DND-41 (cell line): ENCODE results near the gene PALM3.

Experiments
- EZH2 ChIP-seq: IDR thresholded peaks from 3 replicates; pipeline ENCODE4 v1.6.1; 2012; ENCODE audit warnings: borderline replicate concordance, low read depth, mild to moderate bottlenecking, moderate library complexity, low read length, inconsistent platforms; ENCODE audit not compliant: severe bottlenecking
- TF ChIP-seq, protein P1 (sequence below): IDR thresholded peaks from 2 replicates; pipeline ENCODE4 v1.5.1; 2012; ENCODE audit warnings: borderline replicate concordance, low read length, moderate library complexity, mild to moderate bottlenecking; ENCODE audit not compliant: poor library complexity, severe bottlenecking; ENCODE audit errors: extremely low read depth

DNA sequence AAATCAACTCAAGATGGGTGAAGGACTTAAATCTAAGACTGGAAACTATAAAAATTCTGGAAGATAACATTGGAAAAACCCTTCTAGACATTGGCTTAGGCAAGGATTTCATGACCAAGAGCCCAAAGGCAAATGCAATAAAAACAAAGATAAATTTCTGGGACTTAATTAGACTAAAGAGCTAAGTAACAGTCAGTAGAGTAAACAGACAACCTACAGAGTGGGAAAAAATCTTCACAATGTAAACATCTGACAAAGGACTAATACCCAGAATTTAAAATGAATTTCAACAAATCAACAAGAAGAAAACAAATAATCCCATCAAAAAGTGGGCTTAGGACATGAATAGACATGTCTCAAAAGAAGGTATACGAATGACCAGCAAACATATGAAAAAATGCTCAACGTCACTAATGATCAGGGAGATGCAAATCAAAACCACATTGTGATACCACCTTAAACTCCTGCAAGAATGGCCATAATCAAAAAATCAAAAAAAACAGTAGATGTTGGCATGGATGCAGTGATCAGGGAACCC is 49.4 kb downstream of the PALM3 start:
- TF ChIP-seq EZH2, result no peak
- TF ChIP-seq, protein P1, sequence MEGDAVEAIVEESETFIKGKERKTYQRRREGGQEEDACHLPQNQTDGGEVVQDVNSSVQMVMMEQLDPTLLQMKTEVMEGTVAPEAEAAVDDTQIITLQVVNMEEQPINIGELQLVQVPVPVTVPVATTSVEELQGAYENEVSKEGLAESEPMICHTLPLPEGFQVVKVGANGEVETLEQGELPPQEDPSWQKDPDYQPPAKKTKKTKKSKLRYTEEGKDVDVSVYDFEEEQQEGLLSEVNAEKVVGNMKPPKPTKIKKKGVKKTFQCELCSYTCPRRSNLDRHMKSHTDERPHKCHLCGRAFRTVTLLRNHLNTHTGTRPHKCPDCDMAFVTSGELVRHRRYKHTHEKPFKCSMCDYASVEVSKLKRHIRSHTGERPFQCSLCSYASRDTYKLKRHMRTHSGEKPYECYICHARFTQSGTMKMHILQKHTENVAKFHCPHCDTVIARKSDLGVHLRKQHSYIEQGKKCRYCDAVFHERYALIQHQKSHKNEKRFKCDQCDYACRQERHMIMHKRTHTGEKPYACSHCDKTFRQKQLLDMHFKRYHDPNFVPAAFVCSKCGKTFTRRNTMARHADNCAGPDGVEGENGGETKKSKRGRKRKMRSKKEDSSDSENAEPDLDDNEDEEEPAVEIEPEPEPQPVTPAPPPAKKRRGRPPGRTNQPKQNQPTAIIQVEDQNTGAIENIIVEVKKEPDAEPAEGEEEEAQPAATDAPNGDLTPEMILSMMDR, result no peak
